Mesendoderm (in vitro differentiated cells): ENCODE results near the gene SRR.

Experiments
- DNase-seq: peaks from one replicate; pipeline ENCODE4 v3.0.0; 2013
- H2AK5ac ChIP-seq: 2 replicates; pipeline ENCODE4 v1.6.1; 2013; ENCODE audit warnings: low read length, inconsistent platforms
- H2BK120ac ChIP-seq: 2 replicates; pipeline ENCODE4 v1.6.1; 2013; ENCODE audit warnings: low read depth, mild to moderate bottlenecking, low read length, moderate library complexity, mixed read lengths
- H2BK15ac ChIP-seq: replicated peaks from 2 replicates; pipeline ENCODE4 v1.6.1; 2013; ENCODE audit warnings: low read depth, mild to moderate bottlenecking, moderate library complexity
- H2BK5ac ChIP-seq: 2 replicates; pipeline ENCODE4 v1.6.1; 2013; ENCODE audit warnings: low read length, inconsistent platforms
- H3K18ac ChIP-seq: 2 replicates; pipeline ENCODE4 v1.6.1; 2013; ENCODE audit warnings: mild to moderate bottlenecking, low read length, mixed read lengths
- H3K23ac ChIP-seq: one replicate; pipeline ENCODE4 v1.6.1; 2013; ENCODE audit warnings: low read length
- H3K27ac ChIP-seq: 2 replicates; pipeline ENCODE4 v1.5.1; 2013; ENCODE audit warnings: low read depth, mild to moderate bottlenecking, inconsistent platforms, low read length, moderate library complexity
- H3K27me3 ChIP-seq: 2 replicates; pipeline ENCODE4 v1.6.1; 2013; ENCODE audit warnings: low read length, control low read depth, mild to moderate bottlenecking, inconsistent platforms; ENCODE audit not compliant: insufficient read depth, poor library complexity
- H3K36me3 ChIP-seq: 2 replicates; pipeline ENCODE4 v1.6.1; 2013; ENCODE audit warnings: low read length, inconsistent platforms; ENCODE audit not compliant: control insufficient read depth, insufficient read depth
- H3K4ac ChIP-seq: one replicate; pipeline ENCODE4 v1.6.1; 2013; ENCODE audit warnings: low read depth, mild to moderate bottlenecking, low read length, moderate library complexity
- H3K4me1 ChIP-seq: 2 replicates; pipeline ENCODE4 v1.6.1; 2013; ENCODE audit warnings: low read depth, low read length, inconsistent platforms; ENCODE audit not compliant: control insufficient read depth
- H3K4me2 ChIP-seq: 2 replicates; pipeline ENCODE4 v1.6.1; 2013; ENCODE audit warnings: low read length
- H3K4me3 ChIP-seq: 2 replicates; pipeline ENCODE4 v1.5.1; 2013; ENCODE audit warnings: mild to moderate bottlenecking, low read length
- H3K56ac ChIP-seq: one replicate; pipeline ENCODE4 v1.6.1; 2013; ENCODE audit warnings: low read length
- H3K79me1 ChIP-seq: 2 replicates; pipeline ENCODE4 v1.6.1; 2013; ENCODE audit warnings: low read length, inconsistent platforms
- H3K79me2 ChIP-seq: 2 replicates; pipeline ENCODE4 v1.6.1; 2013; ENCODE audit warnings: mild to moderate bottlenecking, low read length; ENCODE audit not compliant: control insufficient read depth, insufficient read depth
- H3K9ac ChIP-seq: 2 replicates; pipeline ENCODE4 v1.6.1; 2013; ENCODE audit warnings: low read length, inconsistent platforms
- H4K5ac ChIP-seq: one replicate; pipeline ENCODE4 v1.6.1; 2013; ENCODE audit warnings: low read length
- H4K8ac ChIP-seq: one replicate; pipeline ENCODE4 v1.6.1; 2013; ENCODE audit warnings: low read depth, mild to moderate bottlenecking, control low read depth, low read length, moderate library complexity
- WGBS: extraction: QIAGEN DNeasy Blood & Tissue Kit; methylation state at CpG from one replicate; pipeline ENCODE4 v1.1.7; 2013; ENCODE audit warnings: low lambda C conversion rate, missing lambda C conversion rate; ENCODE audit not compliant: insufficient coverage; ENCODE audit errors: extremely low coverage; 5-methylcytosine and 5-hydroxymethylcytosine counted together

SRR gene

GRCh38 chr17:2282297-2282873 is 21.4 kb upstream of the SRR start:
- H3K36me3 ChIP-seq, result peaks cover 10% of the 10 kb centered on the region
- no peak overlapping the region for H3K4ac ChIP-seq
- H3K56ac ChIP-seq, result no peak overlapping the region
- H3K18ac ChIP-seq, result no peak overlapping the region
- H4K5ac ChIP-seq, result no peak overlapping the region
- no peak overlapping the region for H3K4me3 ChIP-seq
- no peak overlapping the region for H4K8ac ChIP-seq
- no peak overlapping the region for H2BK5ac ChIP-seq
- H3K27me3 ChIP-seq, result no peaks in the 10 kb centered on the region
- no peak overlapping the region for H2BK120ac ChIP-seq
- no peak overlapping the region for H2BK15ac ChIP-seq
- no peak overlapping the region for H2AK5ac ChIP-seq
- WGBS, result no CpG with 5 or more reads among the region's 7 CpGs
- H3K27ac ChIP-seq, result no peak overlapping the region
- no peaks in the 10 kb centered on the region for H3K79me1 ChIP-seq
- no peak overlapping the region for H3K9ac ChIP-seq
- no peaks in the 10 kb centered on the region for H3K4me1 ChIP-seq
- no peak overlapping the region for H3K4me2 ChIP-seq
- DNase-seq, result peak; percentile 81
- no peak overlapping the region for H3K23ac ChIP-seq
- no peaks in the 10 kb centered on the region for H3K79me2 ChIP-seq

- Histone ChIP-seq H4K8ac (no peak overlapping the region), H3K23ac (no peak overlapping the region), H3K4me2 (no peak overlapping the region), H2BK120ac (no peak overlapping the region), H4K5ac (no peak overlapping the region), H2AK5ac (no peak overlapping the region), H2BK5ac (no peak overlapping the region), H3K36me3 (peaks cover 10% of the 10 kb centered on the region), H3K56ac (no peak overlapping the region), H3K4me3 (no peak overlapping the region), H3K4me1 (no peaks in the 10 kb centered on the region), H3K4ac (no peak overlapping the region), H3K9ac (no peak overlapping the region), H3K18ac (no peak overlapping the region), H3K27me3 (no peaks in the 10 kb centered on the region), H3K79me2 (no peaks in the 10 kb centered on the region), H3K27ac (no peak overlapping the region), H2BK15ac (no peak overlapping the region), H3K79me1 (no peaks in the 10 kb centered on the region)
- DNase-seq, result no peak
- no CpG with 5 or more reads among the region's 7 CpGs for WGBS
Measured at GRCh38 chr17:2283302-2283701, 20.4 kb upstream of the SRR start.

- Histone ChIP-seq H2BK5ac (no peak overlapping the region), H3K27me3 (no peaks in the 10 kb centered on the region), H2AK5ac (no peak overlapping the region), H3K4me3 (no peak overlapping the region), H3K18ac (no peak overlapping the region), H3K36me3 (peaks cover 10% of the 10 kb centered on the region), H3K23ac (no peak overlapping the region), H3K4me2 (no peak overlapping the region), H4K5ac (no peak overlapping the region), H3K9ac (no peak overlapping the region), H3K4me1 (no peaks in the 10 kb centered on the region), H4K8ac (no peak overlapping the region), H2BK15ac (no peak overlapping the region), H2BK120ac (no peak overlapping the region), H3K79me1 (peaks cover 12% of the 10 kb centered on the region), H3K4ac (no peak overlapping the region), H3K27ac (no peak overlapping the region), H3K56ac (no peak overlapping the region), H3K79me2 (peaks cover 4% of the 10 kb centered on the region)
- no peak for DNase-seq
- no CpG with 5 or more reads among the region's 5 CpGs for WGBS
Measured at GRCh38 chr17:2289878-2290478, 13.8 kb upstream of the SRR start.

DNA sequence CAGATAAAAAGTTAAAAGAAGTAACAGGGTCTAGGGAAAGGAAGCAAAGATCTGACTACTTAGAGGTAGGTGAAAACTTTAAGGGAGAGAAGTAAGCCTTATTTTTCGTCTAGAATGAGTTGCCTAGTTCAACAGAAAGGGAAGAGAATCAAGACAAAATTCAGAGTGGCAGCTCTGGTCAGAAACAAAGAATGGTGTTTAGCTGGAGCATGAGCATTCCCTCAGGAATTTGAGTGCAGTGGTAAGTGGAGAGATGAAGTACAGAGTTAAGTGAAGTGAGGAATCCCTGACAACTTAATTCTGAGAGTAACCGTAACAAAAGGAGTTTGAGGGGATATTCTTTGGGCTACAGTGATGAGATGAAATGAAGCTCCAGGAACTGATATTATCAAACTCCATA is 11.7 kb upstream of the SRR start:
- H3K36me3 ChIP-seq, result peaks cover 10% of the 10 kb centered on the region
- no CpG with 5 or more reads among the region's 2 CpGs for WGBS

DNA sequence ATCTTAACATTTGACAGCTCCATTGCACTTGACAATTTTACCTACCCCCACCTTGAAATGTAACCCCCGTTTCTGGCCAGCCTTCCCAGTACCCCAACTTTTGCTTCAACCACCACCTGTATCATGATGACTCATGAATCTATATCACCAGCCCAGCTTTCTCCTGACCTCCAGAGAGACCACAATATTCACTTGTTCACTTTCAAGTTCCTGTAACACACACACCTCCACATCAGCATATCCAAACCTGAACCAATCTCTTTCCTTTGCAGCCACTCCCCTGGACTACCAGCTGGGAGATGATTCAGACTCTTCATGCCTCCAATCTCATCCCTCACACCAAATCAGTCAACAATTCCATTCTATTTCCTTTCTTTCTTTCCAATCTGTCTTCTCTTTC is 8.2 kb upstream of the SRR start:
- Histone ChIP-seq H3K27me3 (no peaks in the 10 kb centered on the region), H3K4me3 (no peak overlapping the region), H4K8ac (no peak overlapping the region), H3K4ac (no peak overlapping the region), H4K5ac (no peak overlapping the region), H2BK5ac (no peak overlapping the region), H3K4me1 (no peaks in the 10 kb centered on the region), H3K56ac (no peak overlapping the region), H2BK120ac (no peak overlapping the region), H3K79me1 (peaks cover 33% of the 10 kb centered on the region), H3K4me2 (no peak overlapping the region), H2BK15ac (no peak overlapping the region), H3K18ac (no peak overlapping the region), H2AK5ac (no peak overlapping the region), H3K79me2 (peaks cover 4% of the 10 kb centered on the region), H3K27ac (no peak overlapping the region), H3K9ac (no peak overlapping the region), H3K36me3 (peaks cover 8% of the 10 kb centered on the region), H3K23ac (no peak overlapping the region)
- no CpG with 5 or more reads among the region's 1 CpG for WGBS
- DNase-seq, result no peak

More for the DNA sequence above, 11.7 kb upstream of the SRR start:
- H2BK5ac ChIP-seq, result no peak overlapping the region
- no peak overlapping the region for H3K9ac ChIP-seq
- no peaks in the 10 kb centered on the region for H3K27me3 ChIP-seq
- H3K4me1 ChIP-seq, result no peaks in the 10 kb centered on the region
- no peak overlapping the region for H3K23ac ChIP-seq
- H3K79me2 ChIP-seq, result peaks cover 4% of the 10 kb centered on the region
- H3K4me3 ChIP-seq, result no peak overlapping the region
- no peak overlapping the region for H3K27ac ChIP-seq
- no peak overlapping the region for H3K4me2 ChIP-seq
- H2BK15ac ChIP-seq, result no peak overlapping the region
- no peak overlapping the region for H3K4ac ChIP-seq
- H4K5ac ChIP-seq, result no peak overlapping the region
- no peak overlapping the region for H4K8ac ChIP-seq
- no peak overlapping the region for H2BK120ac ChIP-seq
- no peak overlapping the region for H3K18ac ChIP-seq
- no peak overlapping the region for H2AK5ac ChIP-seq
- H3K56ac ChIP-seq, result no peak overlapping the region
- H3K79me1 ChIP-seq, result peaks cover 20% of the 10 kb centered on the region
- no peak for DNase-seq

DNA sequence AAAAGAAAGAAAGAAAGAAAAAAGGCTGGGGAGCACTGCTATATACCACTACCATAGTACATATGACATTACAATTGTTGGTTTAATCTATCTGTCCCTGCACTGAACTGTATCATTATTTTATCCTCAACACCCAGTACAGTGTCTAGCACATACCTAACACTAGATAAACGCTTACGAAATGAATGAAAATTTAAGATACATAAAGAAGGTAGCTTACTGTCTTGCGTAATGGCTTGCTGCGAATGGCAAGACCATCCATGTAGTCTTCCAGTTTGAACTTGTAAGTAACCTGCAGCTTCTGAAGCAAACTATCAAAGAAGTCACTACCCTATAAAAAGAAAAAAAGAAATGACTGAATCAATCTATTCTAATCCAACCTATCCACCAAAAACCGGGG is 6.7 kb upstream of the SRR start:
- Histone ChIP-seq H3K79me1 (peaks cover 34% of the 10 kb centered on the region), H3K4me1 (no peaks in the 10 kb centered on the region), H3K23ac (no peak overlapping the region), H3K27ac (no peak overlapping the region), H3K4me3 (no peak overlapping the region), H3K56ac (no peak overlapping the region), H2BK5ac (no peak overlapping the region), H3K4me2 (no peak overlapping the region), H4K8ac (no peak overlapping the region), H3K9ac (no peak overlapping the region), H3K36me3 (peaks cover 8% of the 10 kb centered on the region), H2AK5ac (no peak overlapping the region), H2BK120ac (no peak overlapping the region), H4K5ac (no peak overlapping the region), H3K79me2 (peaks cover 10% of the 10 kb centered on the region), H3K18ac (no peak overlapping the region), H2BK15ac (no peak overlapping the region), H3K27me3 (no peaks in the 10 kb centered on the region), H3K4ac (no peak overlapping the region)
- DNase-seq, result no peak
- WGBS, result no CpG with 5 or more reads among the region's 5 CpGs
